B cell (primary cell): Measurements from ENCODE around the gene TFAP2E. TPM values are rescaled to one million over a fixed set of nuclear protein-coding genes. Genes with fewer than 3 reads are reported as not detected.

Experiments used
- ATAC-seq: fragments of 200-7000 bp; cut with Tn5 transposase; one replicate; pipeline ENCODE4 v1.10.0; 2021; ENCODE audit warnings: low read depth, mild to moderate bottlenecking, moderate number of reproducible peaks, moderate library complexity
- CTCF ChIA-PET: fragments of 350-600 bp; sonication (Branson Sonifier 250); formaldehyde crosslinking; loops from one replicate; lab custom pipeline; 2021; ENCODE audit warnings: antibody characterized with exemption, inconsistent platforms; lab: Charles Lee
- POLR2A ChIA-PET: fragments of 350-600 bp; sonication (Branson Sonifier 250); formaldehyde crosslinking; loops from one replicate; lab custom pipeline; 2021; ENCODE audit warnings: antibody characterized with exemption; lab: Charles Lee
- DNase-seq: peaks from one replicate; pipeline ENCODE4 v3.0.0; 2013
- H2AFZ ChIP-seq: 2 replicates; pipeline ENCODE4 v1.6.1; 2012; ENCODE audit warnings: mild to moderate bottlenecking, low read depth, low read length; ENCODE audit not compliant: insufficient read depth, poor library complexity, severe bottlenecking
- H3K27ac ChIP-seq, 2 donors: 1 replicate in 1 of 2; 2 replicates in 1 of 2; pipeline ENCODE4 v1.5.1; 2012 to 2013; ENCODE audit warnings: low read length in 2 of 2, mild to moderate bottlenecking in 2 of 2, moderate library complexity in 1 of 2
- H3K27me3 ChIP-seq, 4 experiments: fragments of 200-600 bp in 1 of 4; sonication (generic) in 1 of 4; replicated peaks in 1 of 4; 1 replicate in 2 of 4; 2 replicates in 2 of 4; pipeline versions ENCODE4 v1.6.1 to v1.7.0; 2013 to 2016; ENCODE audit warnings: low read length in 3 of 4, mild to moderate bottlenecking in 2 of 4, mixed read lengths in 1 of 4, moderate library complexity in 1 of 4; ENCODE audit not compliant: insufficient read depth in 4 of 4, control insufficient read depth in 3 of 4; ENCODE audit errors: control extremely low read depth in 1 of 4
- H3K36me3 ChIP-seq, 2 experiments: replicated peaks in 1 of 2; 1 replicate in 1 of 2; 2 replicates in 1 of 2; pipeline versions ENCODE4 v1.6.1 to v1.7.1; 2013; ENCODE audit warnings: low read length in 1 of 2; ENCODE audit not compliant: insufficient read depth in 2 of 2, control insufficient read depth in 1 of 2; ENCODE audit errors: control extremely low read depth in 1 of 2, extremely low read depth in 1 of 2
- H3K4me1 ChIP-seq, 2 donors: fragments of 200-600 bp in 1 of 2; sonication (generic) in 1 of 2; 1 replicate in 1 of 2; 2 replicates in 1 of 2; pipeline versions ENCODE4 v1.5.1 to v1.6.1; 2013 to 2017; ENCODE audit warnings: low read length in 2 of 2; ENCODE audit not compliant: control insufficient read depth in 2 of 2, insufficient read depth in 2 of 2
- H3K4me2 ChIP-seq: replicated peaks from 2 replicates; pipeline ENCODE3; 2012; ENCODE audit warnings: mild to moderate bottlenecking, low read depth, low read length; ENCODE audit not compliant: poor library complexity, severe bottlenecking
- H3K4me3 ChIP-seq, 5 experiments: fragments of 200-600 bp in 1 of 5; sonication (generic) in 1 of 5; 1 replicate in 3 of 5; 2 replicates in 2 of 5; pipeline versions ENCODE4 v1.5.1 to v1.7.0; 2011 to 2016; ENCODE audit warnings: low read length in 4 of 5, mild to moderate bottlenecking in 4 of 5, low read depth in 2 of 5, control low read depth in 1 of 5, moderate library complexity in 1 of 5; ENCODE audit not compliant: insufficient read depth in 1 of 5; ENCODE audit errors: control extremely low read depth in 1 of 5, extremely low read depth in 1 of 5
- H3K79me2 ChIP-seq: fragments of 200-600 bp; sonication (generic); one replicate; pipeline ENCODE4 v1.6.0; 2016; ENCODE audit warnings: low read length; ENCODE audit not compliant: control insufficient read depth, insufficient read depth
- H3K9ac ChIP-seq: fragments of 200-600 bp; sonication (generic); 2 replicates; pipeline ENCODE4 v1.6.1; 2017; ENCODE audit warnings: mild to moderate bottlenecking, low read length, moderate library complexity
- H3K9me3 ChIP-seq, 3 donors: one replicate each; pipeline versions ENCODE4 v1.6.1 to v1.7.1; 2013; ENCODE audit warnings: low read length in 2 of 3; ENCODE audit not compliant: control insufficient read depth in 2 of 3, insufficient read depth in 1 of 3; ENCODE audit errors: control extremely low read depth in 1 of 3
- H4K20me1 ChIP-seq: 2 replicates; pipeline ENCODE4 v1.6.0; 2012; ENCODE audit warnings: mild to moderate bottlenecking, low read length; ENCODE audit not compliant: insufficient read depth, control insufficient read depth, poor library complexity, severe bottlenecking
- H3K27ac Mint-ChIP-seq: one replicate; pipeline ENCODE4 v1.8.0; 2021; ENCODE audit warnings: mixed read lengths
- H3K27me3 Mint-ChIP-seq: one replicate; pipeline ENCODE4 v1.8.0; 2021; ENCODE audit warnings: mixed read lengths
- H3K4me1 Mint-ChIP-seq: one replicate; pipeline ENCODE4 v1.8.0; 2021; ENCODE audit warnings: mixed read lengths
- H3K4me3 Mint-ChIP-seq: one replicate; pipeline ENCODE4 v1.8.0; 2021; ENCODE audit warnings: mixed read lengths
- H3K9me3 Mint-ChIP-seq: one replicate; pipeline ENCODE4 v1.8.0; 2022; ENCODE audit warnings: mixed read lengths; ENCODE audit not compliant: insufficient read depth
- CTCF ChIP-seq: fragments of 200-600 bp; IDR thresholded peaks from one replicate; pipeline ENCODE4 v1.8.0; 2022; ENCODE audit warnings: antibody characterized with exemption, mild to moderate bottlenecking
- EZH2 ChIP-seq: IDR thresholded peaks from 2 replicates; pipeline ENCODE4 v1.6.1; 2012; ENCODE audit warnings: borderline replicate concordance, low read depth, mild to moderate bottlenecking, moderate library complexity, low read length; ENCODE audit not compliant: insufficient read depth, poor library complexity, severe bottlenecking
- WGBS: methylation state at CpG from one replicate; pipeline ENCODE4 v1.1.5; 2013; ENCODE audit warnings: missing lambda C conversion rate; ENCODE audit not compliant: insufficient coverage; 5-methylcytosine and 5-hydroxymethylcytosine counted together
- intact Hi-C: fragments of 100-400 bp; cut with micrococcal nuclease; formaldehyde crosslinking; loops from one replicate; pipeline ENCODE4 v1.10.0; 2022
- polyA plus RNA-seq: library from polyadenylated mRNA; depleted of rRNA; stranded (reverse); fragments of >200 nt; gene quantifications from 2 replicates; pipeline ENCODE4 v1.2.3, GENCODE V29; 2012
- total RNA-seq, 2 donors: library from RNA; stranded (reverse); fragments of 120-200 nt in 1 of 2; gene quantifications; 1 replicate in 1 of 2; 2 replicates in 1 of 2; pipeline versions ENCODE4 v1.2.3 to v1.2.4, GENCODE V29; 2013 to 2022

The TFAP2E gene
- total and polyA plus RNA-seq, 2 donors (not counting 1 experiment from before 2014, with no cell fraction given), result 2.3 to 4.5 TPM

GRCh38 chr1:35564884-35565741, 8.0 kb upstream of the TFAP2E start:
- DNase-seq, result no peak

More at GRCh38 chr1:35564884-35565741, 8.0 kb upstream of the TFAP2E start:
- no peak overlapping the region for H3K27ac ChIP-seq
- H3K27me3 Mint-ChIP-seq, result no peaks in the 10 kb centered on the region
- H3K4me3 ChIP-seq, result no peak overlapping the region
- intact Hi-C loops, result loop anchor here (1.0 kb wide), 1 partner anchor 114 kb away; no protein-coding TSS in a partner anchor
- H3K9ac ChIP-seq, result no peak overlapping the region
- POLR2A ChIA-PET, result no interaction called here
- H3K4me3 Mint-ChIP-seq, result no peak overlapping the region
- peaks cover 0 to 5% of the 10 kb centered on the region in 2 experiments for H3K36me3 ChIP-seq
- H4K20me1 ChIP-seq, result peaks cover 7% of the 10 kb centered on the region
- ATAC-seq, result no peak
- WGBS, result 96% methylated on average over 24 of the region's 28 CpGs
- no peaks in the 10 kb centered on the region for H3K27me3 ChIP-seq
- no peaks in the 10 kb centered on the region for H3K79me2 ChIP-seq
- H3K4me1 ChIP-seq, result no peaks in the 10 kb centered on the region
- no peak overlapping the region for H2AFZ ChIP-seq
- no peak overlapping the region for H3K4me2 ChIP-seq
- TF ChIP-seq CTCF (peak; percentile 31), EZH2 (no peak)
- CTCF ChIA-PET, result interaction anchor here (0.8 to 10.5 kb wide), 28 partner anchors 8 to 363 kb away, joined by 3 to 126 read pairs (median 5); partner anchors contain the start of genes C1orf216 and TFAP2E
- no peaks in the 10 kb centered on the region for H3K9me3 Mint-ChIP-seq
- H3K27ac Mint-ChIP-seq, result no peak overlapping the region
- no peaks in the 10 kb centered on the region for H3K9me3 ChIP-seq
- H3K4me1 Mint-ChIP-seq, result peaks cover 12% of the 10 kb centered on the region
